HEK293 (cell line): ENCODE measurements around the gene PINLYP.

ENCODE experiments used
- CTCF ChIA-PET: fragments of 350-600 bp; formaldehyde crosslinking; extraction: SDS; loops from one replicate; lab custom pipeline; 2021; ENCODE audit warnings: antibody characterized with exemption; lab: Yijun Ruan, JAX
- POLR2A ChIA-PET: fragments of 300-600 bp; formaldehyde crosslinking; extraction: SDS; loops from one replicate; lab custom pipeline; 2020; ENCODE audit warnings: antibody characterized with exemption, inconsistent platforms; lab: Yijun Ruan, JAX
- H3K27ac ChIP-seq: fragments of 200-500 bp; sonication (Bioruptor generic); 2 replicates; pipeline ENCODE4 v1.5.1; 2014; ENCODE audit warnings: low read depth, low read length, control low read depth, inconsistent platforms; ENCODE audit errors: extremely low read depth
- H3K36me3 ChIP-seq, 2 experiments: fragments of 200-500 bp in 1 of 2; sonication (Bioruptor generic) in 1 of 2; 1 replicate in 1 of 2; 2 replicates in 1 of 2; pipeline ENCODE4 v1.5.1; 2014 to 2017; ENCODE audit warnings: inconsistent platforms in 2 of 2, low read length in 2 of 2; ENCODE audit not compliant: control insufficient read depth in 2 of 2, insufficient read depth in 1 of 2
- H3K4me1 ChIP-seq: fragments of 200-500 bp; sonication (Bioruptor generic); 2 replicates; pipeline ENCODE4 v1.5.1; 2014; ENCODE audit warnings: mild to moderate bottlenecking, low read length, inconsistent platforms; ENCODE audit not compliant: control insufficient read depth, insufficient read depth
- H3K4me3 ChIP-seq: 2 replicates; pipeline ENCODE4 v1.5.1; 2011; ENCODE audit warnings: low read depth, mild to moderate bottlenecking, control low read depth, low read length, moderate library complexity
- H3K9me3 ChIP-seq: fragments of 200-500 bp; sonication (Bioruptor generic); 2 replicates; pipeline ENCODE4 v1.5.1; 2014; ENCODE audit warnings: low read depth, low read length, inconsistent platforms; ENCODE audit not compliant: control insufficient read depth, insufficient read depth
- HOXA7 ChIP-seq: sonication (generic); formaldehyde crosslinking; IDR thresholded peaks from 2 replicates; pipeline ENCODE4 v1.8.1; 2022; ENCODE audit warnings: missing genetic modification reagents, borderline replicate concordance
- HOXC10 ChIP-seq: sonication (generic); formaldehyde crosslinking; IDR thresholded peaks from 2 replicates; pipeline ENCODE4 v1.8.1; 2023; ENCODE audit warnings: mild to moderate bottlenecking, missing genetic modification reagents
- SALL2 ChIP-seq: fragments of 450-650 bp; formaldehyde crosslinking; IDR thresholded peaks from 2 replicates; pipeline ENCODE4 v1.5.0; 2017; ENCODE audit warnings: missing biosample characterization, mild to moderate bottlenecking, missing genetic modification characterization, borderline replicate concordance
- SCRT2 ChIP-seq: fragments of 450-650 bp; formaldehyde crosslinking; IDR thresholded peaks from 2 replicates; pipeline ENCODE4 v1.5.1; 2016; ENCODE audit warnings: missing biosample characterization, missing genetic modification characterization
- ZBTB1 ChIP-seq: fragments of 450-650 bp; formaldehyde crosslinking; IDR thresholded peaks from 2 replicates; pipeline ENCODE4 v1.5.1; 2016; ENCODE audit warnings: missing biosample characterization, missing genetic modification characterization
- ZFP3 ChIP-seq: fragments of 450-650 bp; formaldehyde crosslinking; IDR thresholded peaks from 2 replicates; pipeline ENCODE4 v1.5.1; 2016; ENCODE audit warnings: low read depth, missing biosample characterization, missing genetic modification characterization
- ZNF121 ChIP-seq: fragments of 450-650 bp; formaldehyde crosslinking; IDR thresholded peaks from 2 replicates; pipeline ENCODE4 v1.5.1; 2016; ENCODE audit warnings: missing biosample characterization, missing genetic modification characterization
- ZNF302 ChIP-seq: fragments of 450-650 bp; formaldehyde crosslinking; IDR thresholded peaks from 2 replicates; pipeline ENCODE4 v1.5.1; 2016; ENCODE audit warnings: missing biosample characterization, missing genetic modification characterization, low read depth
- ZNF354C ChIP-seq: fragments of 450-650 bp; formaldehyde crosslinking; IDR thresholded peaks from 2 replicates; pipeline ENCODE4 v1.5.1; 2016; ENCODE audit warnings: missing biosample characterization, missing genetic modification characterization, low read depth, borderline replicate concordance
- ZNF510 ChIP-seq: fragments of 450-650 bp; formaldehyde crosslinking; IDR thresholded peaks from 2 replicates; pipeline ENCODE4 v1.5.1; 2018; ENCODE audit warnings: mild to moderate bottlenecking, missing genetic modification characterization, missing biosample characterization; ENCODE audit not compliant: insufficient replicate concordance
- ZNF514 ChIP-seq: fragments of 450-650 bp; formaldehyde crosslinking; IDR thresholded peaks from 2 replicates; pipeline ENCODE4 v1.5.1; 2016; ENCODE audit warnings: missing biosample characterization, missing genetic modification characterization
- ZNF610 ChIP-seq: fragments of 450-650 bp; formaldehyde crosslinking; IDR thresholded peaks from 2 replicates; pipeline ENCODE4 v1.5.1; 2016; ENCODE audit warnings: missing biosample characterization, missing genetic modification characterization, borderline replicate concordance
- ZNF623 ChIP-seq: fragments of 450-650 bp; formaldehyde crosslinking; IDR thresholded peaks from 2 replicates; pipeline ENCODE4 v1.5.1; 2016; ENCODE audit warnings: missing biosample characterization, missing genetic modification characterization
- ZNF626 ChIP-seq: fragments of 450-650 bp; sonication (Bioruptor Pico); formaldehyde crosslinking; IDR thresholded peaks from 2 replicates; pipeline ENCODE4 v1.5.1; 2018; ENCODE audit warnings: missing biosample characterization, missing genetic modification characterization, inconsistent platforms
- ZNF670 ChIP-seq: fragments of 450-650 bp; formaldehyde crosslinking; IDR thresholded peaks from 2 replicates; pipeline ENCODE4 v1.5.1; 2016; ENCODE audit warnings: missing biosample characterization, missing genetic modification characterization, low read depth
- TF ChIP-seq, protein P1 (sequence below): fragments of 450-650 bp; formaldehyde crosslinking; IDR thresholded peaks from 2 replicates; pipeline ENCODE4 v1.5.1; 2016; ENCODE audit warnings: missing biosample characterization, missing genetic modification characterization, borderline replicate concordance
- TF ChIP-seq, protein P2 (sequence below): fragments of 450-650 bp; formaldehyde crosslinking; IDR thresholded peaks from 2 replicates; pipeline ENCODE4 v1.5.1; 2016; ENCODE audit warnings: missing biosample characterization, missing genetic modification characterization
- TF ChIP-seq, protein P3 (sequence below): fragments of 450-650 bp; formaldehyde crosslinking; IDR thresholded peaks from 2 replicates; pipeline ENCODE4 v1.5.1; 2016; ENCODE audit warnings: missing biosample characterization, missing genetic modification characterization

PINLYP gene

GRCh38 chr19:43538922-43539321, 36.7 kb upstream of the PINLYP start:
- no peaks in the 10 kb centered on the region for H3K9me3 ChIP-seq

GRCh38 chr19:43540381-43540780, 35.2 kb upstream of the PINLYP start:
- ChIA-PET CTCF (interaction anchor here (0.6 to 13.6 kb wide), 2 partner anchors 15 to 122 kb away, joined by 3 to 138 read pairs; no protein-coding TSS in a partner anchor), POLR2A (interaction anchor here (0.6 kb wide), 1 partner anchor 9 kb away, joined by 4 read pairs; no protein-coding TSS in a partner anchor)
- no peak for TF ChIP-seq ZNF510 (tag by site-specific recombination)
- TF ChIP-seq ZNF623 (tag by site-specific recombination) = peak; percentile 97
- Histone ChIP-seq H3K27ac (no peak overlapping the region), H3K36me3 (peaks cover 93 to 94% of the 10 kb centered on the region in 2 experiments), H3K4me3 (no peak overlapping the region), H3K9me3 (no peaks in the 10 kb centered on the region), H3K4me1 (peaks cover 3% of the 10 kb centered on the region; the same call in 1 of the 2 replicates)

More at GRCh38 chr19:43538922-43539321, 36.7 kb upstream of the PINLYP start:
- Histone ChIP-seq H3K4me1 (peaks cover 8% of the 10 kb centered on the region), H3K36me3 (peaks cover 79 to 81% of the 10 kb centered on the region in 2 experiments), H3K4me3 (no peak overlapping the region), H3K27ac (no peak overlapping the region)
- no peak for TF ChIP-seq ZFP3 (tag by site-specific recombination)
- no peak for TF ChIP-seq SCRT2 (tag by site-specific recombination)
- TF ChIP-seq, protein P1, sequence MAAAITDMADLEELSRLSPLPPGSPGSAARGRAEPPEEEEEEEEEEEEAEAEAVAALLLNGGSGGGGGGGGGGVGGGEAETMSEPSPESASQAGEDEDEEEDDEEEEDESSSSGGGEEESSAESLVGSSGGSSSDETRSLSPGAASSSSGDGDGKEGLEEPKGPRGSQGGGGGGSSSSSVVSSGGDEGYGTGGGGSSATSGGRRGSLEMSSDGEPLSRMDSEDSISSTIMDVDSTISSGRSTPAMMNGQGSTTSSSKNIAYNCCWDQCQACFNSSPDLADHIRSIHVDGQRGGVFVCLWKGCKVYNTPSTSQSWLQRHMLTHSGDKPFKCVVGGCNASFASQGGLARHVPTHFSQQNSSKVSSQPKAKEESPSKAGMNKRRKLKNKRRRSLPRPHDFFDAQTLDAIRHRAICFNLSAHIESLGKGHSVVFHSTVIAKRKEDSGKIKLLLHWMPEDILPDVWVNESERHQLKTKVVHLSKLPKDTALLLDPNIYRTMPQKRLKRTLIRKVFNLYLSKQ (tag by site-specific recombination) = no peak
- POLR2A ChIA-PET = interaction anchor here (0.6 kb wide), 1 partner anchor 196 kb away, joined by 7 read pairs; no protein-coding TSS in a partner anchor
- CTCF ChIA-PET = interaction anchor here (0.6 to 13.6 kb wide), 6 partner anchors 15 to 1818 kb away, joined by 3 to 138 read pairs (median 4); no protein-coding TSS in a partner anchor

GRCh38 chr19:43541920-43542650, 33.5 kb upstream of the PINLYP start:
- Histone ChIP-seq H3K36me3 (peaks cover 92 to 93% of the 10 kb centered on the region in 2 experiments), H3K4me3 (no peak overlapping the region), H3K27ac (no peak overlapping the region), H3K4me1 (no peaks in the 10 kb centered on the region), H3K9me3 (no peaks in the 10 kb centered on the region)
- ChIA-PET CTCF (interaction anchor here (0.6 to 13.6 kb wide), 5 partner anchors 13 to 209 kb away, joined by 3 to 138 read pairs (median 3); no protein-coding TSS in a partner anchor), POLR2A (no interaction called here)
- no peak for TF ChIP-seq ZNF302
- TF ChIP-seq ZNF121 = peak; percentile 70

GRCh38 chr19:43544077-43544476, 31.5 kb upstream of the PINLYP start:
- CTCF ChIA-PET = interaction anchor here (13.6 kb wide), 1 partner anchor 11 kb away, joined by 138 read pairs; no protein-coding TSS in a partner anchor
- no peak overlapping the region for H3K27ac ChIP-seq

More at GRCh38 chr19:43544077-43544476, 31.5 kb upstream of the PINLYP start:
- POLR2A ChIA-PET = no interaction called here
- H3K9me3 ChIP-seq = no peaks in the 10 kb centered on the region
- TF ChIP-seq, protein P2, sequence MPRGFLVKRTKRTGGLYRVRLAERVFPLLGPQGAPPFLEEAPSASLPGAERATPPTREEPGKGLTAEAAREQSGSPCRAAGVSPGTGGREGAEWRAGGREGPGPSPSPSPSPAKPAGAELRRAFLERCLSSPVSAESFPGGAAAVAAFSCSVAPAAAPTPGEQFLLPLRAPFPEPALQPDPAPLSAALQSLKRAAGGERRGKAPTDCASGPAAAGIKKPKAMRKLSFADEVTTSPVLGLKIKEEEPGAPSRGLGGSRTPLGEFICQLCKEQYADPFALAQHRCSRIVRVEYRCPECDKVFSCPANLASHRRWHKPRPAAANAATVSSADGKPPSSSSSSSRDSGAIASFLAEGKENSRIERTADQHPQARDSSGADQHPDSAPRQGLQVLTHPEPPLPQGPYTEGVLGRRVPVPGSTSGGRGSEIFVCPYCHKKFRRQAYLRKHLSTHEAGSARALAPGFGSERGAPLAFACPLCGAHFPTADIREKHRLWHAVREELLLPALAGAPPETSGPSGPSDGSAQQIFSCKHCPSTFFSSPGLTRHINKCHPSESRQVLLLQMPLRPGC = no peak
- no peak for TF ChIP-seq ZNF670 (tag by site-specific recombination)
- no peak for TF ChIP-seq ZNF354C (tag by site-specific recombination)
- no peak for TF ChIP-seq ZBTB1
- TF ChIP-seq HOXA7 (CRISPR knock-in tag) = no peak
- TF ChIP-seq ZNF514 = no peak
- no peak for TF ChIP-seq HOXC10
- no peak for TF ChIP-seq ZNF610
- no peak for TF ChIP-seq ZNF626
- TF ChIP-seq SALL2 (tag by site-specific recombination) = no peak
- TF ChIP-seq, protein P3, sequence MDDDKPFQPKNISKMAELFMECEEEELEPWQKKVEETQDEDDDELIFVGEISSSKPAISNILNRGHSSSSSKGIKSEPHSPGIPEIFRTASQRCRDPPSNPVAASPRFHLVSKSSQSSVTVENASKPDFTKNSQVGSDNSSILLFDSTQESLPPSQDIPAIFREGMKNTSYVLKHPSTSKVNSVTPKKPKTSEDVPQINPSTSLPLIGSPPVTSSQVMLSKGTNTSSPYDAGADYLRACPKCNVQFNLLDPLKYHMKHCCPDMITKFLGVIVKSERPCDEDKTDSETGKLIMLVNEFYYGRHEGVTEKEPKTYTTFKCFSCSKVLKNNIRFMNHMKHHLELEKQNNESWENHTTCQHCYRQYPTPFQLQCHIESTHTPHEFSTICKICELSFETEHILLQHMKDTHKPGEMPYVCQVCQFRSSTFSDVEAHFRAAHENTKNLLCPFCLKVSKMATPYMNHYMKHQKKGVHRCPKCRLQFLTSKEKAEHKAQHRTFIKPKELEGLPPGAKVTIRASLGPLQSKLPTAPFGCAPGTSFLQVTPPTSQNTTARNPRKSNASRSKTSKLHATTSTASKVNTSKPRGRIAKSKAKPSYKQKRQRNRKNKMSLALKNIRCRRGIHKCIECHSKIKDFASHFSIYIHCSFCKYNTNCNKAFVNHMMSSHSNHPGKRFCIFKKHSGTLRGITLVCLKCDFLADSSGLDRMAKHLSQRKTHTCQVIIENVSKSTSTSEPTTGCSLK (tag by site-specific recombination) = no peak
- H3K4me1 ChIP-seq = no peaks in the 10 kb centered on the region
- peaks cover 82 to 85% of the 10 kb centered on the region in 2 experiments for H3K36me3 ChIP-seq
- no peak overlapping the region for H3K4me3 ChIP-seq
